Kidney epithelial cell (primary cell): ENCODE data around the gene INIP. TPM values are rescaled to one million over a fixed set of nuclear protein-coding genes. Genes with fewer than 3 reads are reported as not detected.

Experiments used
- DNase-seq: peaks from one replicate; pipeline ENCODE4 v3.0.0-alpha.2; 2010; ENCODE audit warnings: low read depth
- H3K27me3 ChIP-seq: 2 replicates; pipeline ENCODE4 v1.6.0; 2011; ENCODE audit warnings: low read length; ENCODE audit not compliant: control insufficient read depth, insufficient read depth
- H3K36me3 ChIP-seq: 2 replicates; pipeline ENCODE4 v1.5.1; 2011; ENCODE audit warnings: low read length; ENCODE audit not compliant: control insufficient read depth, insufficient read depth
- H3K4me3 ChIP-seq: 2 replicates; pipeline ENCODE4 v1.5.1; 2011; ENCODE audit warnings: low read depth, mild to moderate bottlenecking, control low read depth, low read length
- total RNA-seq: library from RNA; depleted of rRNA; stranded (reverse); fragments of >200 nt; gene quantifications from 2 replicates; pipeline ENCODE4 v1.2.3, GENCODE V29; 2015
- TF ChIP-seq, protein P1 (sequence below): IDR thresholded peaks from 2 replicates; pipeline ENCODE4 v1.5.1; 2011; ENCODE audit warnings: mild to moderate bottlenecking, moderate library complexity, low read length, control low read depth, inconsistent platforms; ENCODE audit not compliant: insufficient read depth, poor library complexity, severe bottlenecking

Gene INIP
- total RNA-seq, 1 donor from 2014 or later: 24.5 TPM

GRCh38 chr9:112664531-112664930 is 53.4 kb downstream of the INIP start:
- DNase-seq: no peak
- TF ChIP-seq, protein P1, sequence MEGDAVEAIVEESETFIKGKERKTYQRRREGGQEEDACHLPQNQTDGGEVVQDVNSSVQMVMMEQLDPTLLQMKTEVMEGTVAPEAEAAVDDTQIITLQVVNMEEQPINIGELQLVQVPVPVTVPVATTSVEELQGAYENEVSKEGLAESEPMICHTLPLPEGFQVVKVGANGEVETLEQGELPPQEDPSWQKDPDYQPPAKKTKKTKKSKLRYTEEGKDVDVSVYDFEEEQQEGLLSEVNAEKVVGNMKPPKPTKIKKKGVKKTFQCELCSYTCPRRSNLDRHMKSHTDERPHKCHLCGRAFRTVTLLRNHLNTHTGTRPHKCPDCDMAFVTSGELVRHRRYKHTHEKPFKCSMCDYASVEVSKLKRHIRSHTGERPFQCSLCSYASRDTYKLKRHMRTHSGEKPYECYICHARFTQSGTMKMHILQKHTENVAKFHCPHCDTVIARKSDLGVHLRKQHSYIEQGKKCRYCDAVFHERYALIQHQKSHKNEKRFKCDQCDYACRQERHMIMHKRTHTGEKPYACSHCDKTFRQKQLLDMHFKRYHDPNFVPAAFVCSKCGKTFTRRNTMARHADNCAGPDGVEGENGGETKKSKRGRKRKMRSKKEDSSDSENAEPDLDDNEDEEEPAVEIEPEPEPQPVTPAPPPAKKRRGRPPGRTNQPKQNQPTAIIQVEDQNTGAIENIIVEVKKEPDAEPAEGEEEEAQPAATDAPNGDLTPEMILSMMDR: no peak
- no peaks in the 10 kb centered on the region for H3K27me3 ChIP-seq

GRCh38 chr9:112663681-112664080 is 54.2 kb downstream of the INIP start:
- TF ChIP-seq, protein P1: no peak
- Histone ChIP-seq H3K4me3 (no peak overlapping the region), H3K36me3 (no peaks in the 10 kb centered on the region), H3K27me3 (no peaks in the 10 kb centered on the region)
- DNase-seq: no peak

More at GRCh38 chr9:112664531-112664930, 53.4 kb downstream of the INIP start:
- no peaks in the 10 kb centered on the region for H3K36me3 ChIP-seq
- no peak overlapping the region for H3K4me3 ChIP-seq

GRCh38 chr9:112659906-112660305 is 58.0 kb downstream of the INIP start:
- Histone ChIP-seq H3K36me3 (no peaks in the 10 kb centered on the region), H3K4me3 (no peak overlapping the region), H3K27me3 (no peaks in the 10 kb centered on the region)
- no peak for DNase-seq
- TF ChIP-seq, protein P1: no peak

DNA sequence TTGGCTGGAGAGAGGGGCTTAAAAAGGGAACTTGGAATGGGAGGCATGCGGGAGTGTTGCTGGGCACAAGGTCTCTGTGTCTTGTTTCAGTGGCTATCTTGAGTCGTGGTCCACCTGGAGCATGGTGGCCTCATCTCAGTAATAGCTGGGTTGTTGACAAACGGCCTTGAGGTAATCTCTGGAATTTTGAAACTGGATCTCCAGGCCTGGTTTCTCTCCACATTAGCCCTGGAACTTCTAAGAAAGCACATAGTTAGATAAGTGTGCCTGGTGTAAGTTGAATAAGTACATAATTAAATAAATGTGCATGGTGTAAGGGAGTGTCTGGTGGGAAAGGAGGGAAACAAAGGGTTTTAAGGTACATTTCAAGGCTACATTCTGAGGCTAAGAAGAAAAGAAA is 62.2 kb downstream of the INIP start:
- TF ChIP-seq, protein P1: no peak
- Histone ChIP-seq H3K4me3 (no peak overlapping the region), H3K27me3 (no peaks in the 10 kb centered on the region), H3K36me3 (no peaks in the 10 kb centered on the region)
- DNase-seq: no peak

GRCh38 chr9:112654282-112654681 is 63.6 kb downstream of the INIP start:
- no peaks in the 10 kb centered on the region for H3K27me3 ChIP-seq
- no peak for DNase-seq
- TF ChIP-seq, protein P1: no peak
- H3K36me3 ChIP-seq: no peaks in the 10 kb centered on the region
- no peak overlapping the region for H3K4me3 ChIP-seq

GRCh38 chr9:112648624-112649023 is 69.3 kb downstream of the INIP start:
- no peaks in the 10 kb centered on the region for H3K27me3 ChIP-seq
- no peaks in the 10 kb centered on the region for H3K36me3 ChIP-seq
- H3K4me3 ChIP-seq: no peak overlapping the region
- no peak for DNase-seq
- TF ChIP-seq, protein P1: no peak
